AG04449 (cell line): ENCODE data around the gene DLG3.

Experiments used
- CTCF ChIA-PET: fragments of 350-600 bp; formaldehyde crosslinking; extraction: SDS; loops from one replicate; lab custom pipeline; 2021; ENCODE audit warnings: antibody characterized with exemption; lab: Yijun Ruan, JAX
- POLR2A ChIA-PET: fragments of 400-600, 350-600 bp; formaldehyde crosslinking; extraction: SDS; loops from one replicate; lab custom pipeline; 2020; ENCODE audit warnings: antibody characterized with exemption, inconsistent platforms; lab: Yijun Ruan, JAX
- DNase-seq: peaks from one replicate; pipeline ENCODE4 v3.0.0-alpha.2; 2010; ENCODE audit warnings: low read depth, low spot score
- H3K4me3 ChIP-seq: 2 replicates; pipeline ENCODE4 v1.5.1; 2011; ENCODE audit warnings: low read depth, mild to moderate bottlenecking, control low read depth, low read length
- TF ChIP-seq, protein P1 (sequence below): IDR thresholded peaks from one replicate; pipeline ENCODE4 v1.5.1; 2011; ENCODE audit warnings: mild to moderate bottlenecking, moderate library complexity, low read length, control low read depth, inconsistent platforms; ENCODE audit not compliant: insufficient read depth; ENCODE audit errors: missing control alignments

Gene DLG3

DNA sequence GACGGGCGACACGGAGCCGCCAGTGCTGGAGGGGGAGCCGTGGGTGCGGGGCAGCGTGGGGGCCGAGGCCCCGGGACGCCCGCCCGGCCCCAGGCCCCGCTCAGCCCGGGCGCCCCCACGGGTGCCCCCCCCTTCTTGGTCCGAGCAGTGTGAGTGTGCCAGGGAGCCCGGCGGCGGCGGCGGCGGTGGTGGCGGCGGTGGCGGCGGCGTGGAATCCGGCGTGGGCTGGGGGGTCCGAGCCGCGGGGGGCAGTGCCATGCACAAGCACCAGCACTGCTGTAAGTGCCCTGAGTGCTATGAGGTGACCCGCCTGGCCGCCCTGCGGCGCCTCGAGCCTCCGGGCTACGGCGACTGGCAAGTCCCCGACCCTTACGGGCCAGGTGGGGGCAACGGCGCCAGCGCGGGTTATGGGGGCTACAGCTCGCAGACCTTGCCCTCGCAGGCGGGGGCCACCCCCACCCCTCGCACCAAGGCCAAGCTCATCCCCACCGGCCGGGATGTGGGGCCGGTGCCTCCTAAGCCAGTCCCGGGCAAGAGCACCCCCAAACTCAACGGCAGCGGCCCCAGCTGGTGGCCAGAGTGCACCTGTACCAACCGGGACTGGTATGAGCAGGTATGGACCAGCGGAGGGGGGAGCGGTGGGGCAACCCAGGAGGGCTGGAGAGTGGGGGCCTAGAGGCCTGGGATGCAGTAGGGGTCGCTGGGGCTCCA lies 466 bp downstream of the DLG3 start:
- no peak for DNase-seq
- POLR2A ChIA-PET, result no interaction called here
- CTCF ChIA-PET, result interaction anchor here (2.5 to 3.0 kb wide), 2 partner anchors 10 to 11 kb away, joined by 15 to 19 read pairs; no protein-coding TSS in a partner anchor
- TF ChIP-seq, protein P1, sequence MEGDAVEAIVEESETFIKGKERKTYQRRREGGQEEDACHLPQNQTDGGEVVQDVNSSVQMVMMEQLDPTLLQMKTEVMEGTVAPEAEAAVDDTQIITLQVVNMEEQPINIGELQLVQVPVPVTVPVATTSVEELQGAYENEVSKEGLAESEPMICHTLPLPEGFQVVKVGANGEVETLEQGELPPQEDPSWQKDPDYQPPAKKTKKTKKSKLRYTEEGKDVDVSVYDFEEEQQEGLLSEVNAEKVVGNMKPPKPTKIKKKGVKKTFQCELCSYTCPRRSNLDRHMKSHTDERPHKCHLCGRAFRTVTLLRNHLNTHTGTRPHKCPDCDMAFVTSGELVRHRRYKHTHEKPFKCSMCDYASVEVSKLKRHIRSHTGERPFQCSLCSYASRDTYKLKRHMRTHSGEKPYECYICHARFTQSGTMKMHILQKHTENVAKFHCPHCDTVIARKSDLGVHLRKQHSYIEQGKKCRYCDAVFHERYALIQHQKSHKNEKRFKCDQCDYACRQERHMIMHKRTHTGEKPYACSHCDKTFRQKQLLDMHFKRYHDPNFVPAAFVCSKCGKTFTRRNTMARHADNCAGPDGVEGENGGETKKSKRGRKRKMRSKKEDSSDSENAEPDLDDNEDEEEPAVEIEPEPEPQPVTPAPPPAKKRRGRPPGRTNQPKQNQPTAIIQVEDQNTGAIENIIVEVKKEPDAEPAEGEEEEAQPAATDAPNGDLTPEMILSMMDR, result no peak
- peak overlapping the region; percentile 39 for H3K4me3 ChIP-seq

DNA sequence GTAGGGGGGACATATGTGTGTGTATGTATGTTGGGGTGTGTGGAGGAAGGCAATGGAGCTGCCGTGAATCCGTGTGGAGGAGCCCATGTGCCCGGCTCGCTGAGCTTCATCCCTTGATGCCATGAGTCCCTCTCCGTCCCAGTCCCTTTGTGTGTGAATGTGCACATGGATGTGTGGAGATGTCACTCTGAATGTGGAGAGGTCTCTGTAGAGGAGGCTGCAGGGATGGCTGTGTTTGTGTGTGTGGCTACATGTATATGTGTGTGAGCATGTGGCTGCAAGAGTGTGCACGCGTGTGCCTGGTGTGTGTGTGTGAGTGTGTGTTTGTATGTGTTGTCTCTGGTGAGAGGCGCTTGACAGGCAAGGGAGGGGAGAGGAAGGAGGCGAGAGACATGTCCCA lies 1.3 kb downstream of the DLG3 start:
- no peak for DNase-seq
- TF ChIP-seq, protein P1, result no peak
- ChIA-PET POLR2A (no interaction called here), CTCF (interaction anchor here (3.0 kb wide), 1 partner anchor 9 kb away, joined by 15 read pairs; no protein-coding TSS in a partner anchor)
- no peak overlapping the region for H3K4me3 ChIP-seq

DNA sequence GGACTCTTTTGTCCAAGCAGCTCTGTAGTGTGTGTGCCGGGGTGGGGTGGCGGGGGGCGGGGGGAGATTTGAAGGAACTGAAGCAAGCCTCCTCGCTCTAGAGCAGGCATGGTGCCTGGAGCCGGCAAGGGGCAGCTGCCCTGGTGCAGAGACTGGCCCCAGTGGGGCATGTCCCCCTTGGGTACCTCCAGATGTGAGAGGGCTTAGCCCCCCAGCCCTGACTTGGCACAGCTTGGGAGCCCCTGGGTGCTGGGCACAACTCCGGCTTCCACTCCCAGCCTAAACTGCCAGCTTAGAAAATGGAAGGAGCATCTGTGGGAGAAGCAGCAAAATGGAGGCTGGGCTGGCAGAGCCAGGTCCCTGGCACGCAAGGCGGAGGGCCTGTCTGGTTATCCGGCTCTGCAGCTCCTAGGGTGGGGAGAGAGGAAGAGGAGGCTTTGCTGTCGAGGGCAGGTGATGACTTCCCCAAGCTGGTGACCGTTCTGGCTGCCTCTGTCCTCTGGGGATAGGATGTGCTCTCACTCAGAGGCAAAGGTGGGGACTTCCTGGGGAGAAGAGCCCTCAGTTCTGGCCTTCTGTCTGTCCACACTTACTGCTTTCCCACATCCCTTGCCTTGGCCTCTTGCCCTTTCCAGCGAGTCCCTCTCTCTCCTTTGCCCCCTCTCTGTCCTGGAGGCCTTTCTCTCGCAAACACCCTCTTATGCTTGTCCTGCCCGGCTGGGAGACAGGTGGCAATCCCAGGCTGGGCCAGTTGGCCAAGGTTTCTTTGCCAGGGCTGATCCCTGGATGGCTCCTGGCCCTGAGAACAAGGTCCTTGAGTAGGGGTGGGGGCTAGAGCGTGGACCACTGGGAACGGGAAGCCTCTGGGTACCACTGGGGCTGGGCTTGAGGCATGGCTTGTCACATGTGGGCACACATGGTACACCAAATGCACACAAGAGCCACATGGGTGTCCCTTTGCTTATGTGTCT lies 2.0 kb downstream of the DLG3 start:
- DNase-seq, result no peak
- TF ChIP-seq, protein P1, result no peak
- POLR2A ChIA-PET, result no interaction called here
- no peak overlapping the region for H3K4me3 ChIP-seq
- CTCF ChIA-PET, result interaction anchor here (3.0 kb wide), 1 partner anchor 8 kb away, joined by 15 read pairs; no protein-coding TSS in a partner anchor

DNA sequence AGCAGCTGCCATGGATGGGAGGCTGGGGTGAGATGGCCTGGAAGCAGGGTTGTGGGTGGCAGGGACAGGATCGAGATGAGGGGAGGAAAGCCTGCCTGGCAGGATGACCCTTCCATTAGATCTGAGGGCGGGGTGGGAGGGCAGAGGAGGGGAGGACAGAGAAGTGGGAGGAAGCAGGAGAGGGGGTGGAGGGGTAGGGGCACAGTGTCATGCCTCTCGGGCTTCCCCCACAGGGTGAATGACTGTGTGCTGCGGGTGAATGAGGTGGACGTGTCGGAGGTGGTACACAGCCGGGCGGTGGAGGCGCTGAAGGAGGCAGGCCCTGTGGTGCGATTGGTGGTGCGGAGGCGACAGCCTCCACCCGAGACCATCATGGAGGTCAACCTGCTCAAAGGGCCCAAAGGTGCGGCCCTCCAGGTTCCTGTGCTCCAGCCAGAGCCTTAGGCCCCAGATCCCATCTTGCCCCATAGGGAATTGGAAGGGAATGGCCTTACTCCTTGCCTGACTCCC lies 4.9 kb downstream of the DLG3 start:
- ChIA-PET CTCF (no interaction called here), POLR2A (no interaction called here)
- TF ChIP-seq, protein P1, result no peak
- no peak overlapping the region for H3K4me3 ChIP-seq
- no peak for DNase-seq

DNA sequence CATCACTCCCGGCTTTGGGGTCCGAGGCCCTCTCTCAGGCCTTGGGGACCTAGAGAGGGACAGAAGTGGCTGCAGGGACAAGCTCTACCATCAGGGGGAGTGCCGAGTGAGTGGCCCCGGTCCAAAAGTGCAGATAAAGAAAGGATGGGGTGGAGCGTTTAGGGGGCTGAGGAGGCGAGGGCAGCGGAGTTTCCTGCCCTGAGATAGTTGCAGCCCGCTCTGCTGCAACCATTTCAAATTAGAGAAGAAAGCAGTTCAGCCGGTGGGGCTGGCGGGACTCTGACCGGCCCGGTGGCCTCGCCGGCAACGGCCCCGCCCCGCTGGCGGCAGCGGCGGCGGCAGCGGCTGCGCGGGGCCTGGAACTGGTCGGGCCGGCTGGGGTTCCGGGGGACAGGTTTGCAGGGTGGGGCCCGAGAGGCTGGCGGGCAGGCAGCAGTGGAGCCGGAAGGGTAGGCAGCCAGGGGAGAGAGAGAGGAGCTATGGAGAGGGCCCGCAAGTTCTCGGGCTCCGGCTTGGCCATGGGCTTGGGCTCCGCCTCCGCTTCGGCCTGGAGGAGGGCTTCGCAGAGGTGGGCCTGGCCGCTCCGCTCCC lies 7.6 kb downstream of the DLG3 start:
- CTCF ChIA-PET, result interaction anchor here (0.6 to 3.1 kb wide), 16 partner anchors 9 to 732 kb away, joined by 3 to 24 read pairs (median 3); no protein-coding TSS in a partner anchor
- DNase-seq, result no peak
- TF ChIP-seq, protein P1, result peak; percentile 78
- POLR2A ChIA-PET, result no interaction called here
- peak overlapping the region; percentile 56 for H3K4me3 ChIP-seq
